HG03103 (cell line): ENCODE data around the gene MYO1D.
"Not testable (repeated sequence)": the region's sequence is repeated elsewhere in the genome, so short reads cannot be mapped to it uniquely, and the experiment has no call there.

Experiments
- ATAC-seq: cut with Tn5 transposase; IDR thresholded peaks from one replicate; pipeline ENCODE4 v1.9.1; 2021; ENCODE audit warnings: low read depth; ENCODE audit not compliant: unreplicated experiment

Gene MYO1D

DNA sequence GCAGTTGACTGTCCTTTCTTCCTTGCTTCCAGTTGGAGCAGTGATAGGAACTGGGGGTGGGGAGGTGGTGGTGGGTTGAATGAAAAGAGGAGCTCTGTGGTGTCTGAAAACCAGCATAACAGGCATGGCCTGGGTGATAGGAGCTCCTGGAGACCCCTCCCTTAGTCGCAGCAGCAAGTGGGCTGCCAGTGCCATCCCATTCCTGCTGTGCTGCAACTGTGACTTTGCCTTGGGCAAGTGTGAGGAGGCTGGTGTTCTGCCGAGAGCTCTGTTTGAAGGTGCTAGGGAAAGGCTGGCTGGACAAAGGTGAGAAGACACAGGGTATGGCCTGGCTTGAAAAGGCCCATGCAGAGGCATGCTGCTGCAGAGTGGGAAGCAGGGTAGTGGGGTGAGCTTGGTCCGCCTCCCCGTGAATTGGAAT is 392.9 kb downstream of the MYO1D start:
- ATAC-seq: no peak

- ATAC-seq: no peak
Measured at GRCh38 chr17:32483451-32484019, 393.4 kb downstream of the MYO1D start.

DNA sequence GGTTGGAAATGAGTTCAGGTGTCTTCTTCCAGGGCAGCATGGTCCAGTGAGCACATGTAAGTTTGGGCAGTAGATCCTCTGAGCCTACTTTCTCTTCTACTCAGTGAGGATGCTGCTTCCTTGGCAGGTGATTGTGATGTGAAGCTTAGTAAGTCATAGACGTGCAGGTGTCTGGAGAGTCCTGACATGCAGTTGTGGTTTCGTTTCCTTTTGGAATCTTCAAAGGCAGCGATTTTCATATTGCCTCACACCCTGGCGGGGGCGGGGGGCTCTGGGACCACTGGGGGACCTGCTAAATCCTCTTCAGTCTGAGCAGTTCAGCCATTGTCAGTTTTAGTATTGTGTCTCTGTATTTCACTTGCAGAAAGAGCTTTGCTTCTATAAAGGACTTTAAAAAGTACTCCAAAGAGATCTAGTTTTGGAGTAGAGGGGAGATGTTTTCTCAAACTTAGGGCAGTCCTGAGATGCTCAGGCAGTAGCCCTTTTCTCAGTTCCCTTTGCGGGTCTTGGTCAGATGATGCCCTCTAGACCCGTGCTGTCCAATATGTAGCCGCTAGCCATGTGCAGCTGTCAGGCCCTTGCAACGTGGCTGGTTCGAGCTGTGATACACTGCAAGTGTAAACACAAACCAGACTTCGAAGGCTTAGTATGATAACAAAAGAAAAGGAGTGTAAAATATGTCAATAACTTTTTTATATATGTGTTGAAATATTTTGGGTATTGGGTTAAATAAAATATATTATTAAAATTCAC is 394.2 kb downstream of the MYO1D start:
- ATAC-seq: no peak

DNA sequence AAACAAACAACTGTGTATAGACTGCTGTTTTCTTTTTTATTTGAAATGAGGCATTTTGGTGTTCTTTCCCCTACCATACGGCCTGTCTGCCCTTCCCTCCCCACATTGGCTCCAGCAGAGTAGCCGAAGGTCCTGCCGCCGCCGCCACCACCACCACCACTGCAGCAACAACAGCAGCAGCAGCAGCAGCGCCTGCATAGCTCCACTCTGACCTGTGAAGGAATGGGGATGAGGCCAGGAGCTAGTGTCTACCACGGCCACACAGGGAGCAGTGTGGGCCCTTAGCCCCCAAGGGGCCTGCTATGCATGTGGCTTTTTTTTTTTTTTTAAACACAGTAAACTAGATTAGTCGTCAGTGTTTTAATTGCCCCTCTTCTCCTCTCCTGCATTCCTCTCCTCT is 395.7 kb downstream of the MYO1D start:
- no peak for ATAC-seq

GRCh38 chr17:32479074-32479617 is 397.8 kb downstream of the MYO1D start:
- ATAC-seq: no peak

DNA sequence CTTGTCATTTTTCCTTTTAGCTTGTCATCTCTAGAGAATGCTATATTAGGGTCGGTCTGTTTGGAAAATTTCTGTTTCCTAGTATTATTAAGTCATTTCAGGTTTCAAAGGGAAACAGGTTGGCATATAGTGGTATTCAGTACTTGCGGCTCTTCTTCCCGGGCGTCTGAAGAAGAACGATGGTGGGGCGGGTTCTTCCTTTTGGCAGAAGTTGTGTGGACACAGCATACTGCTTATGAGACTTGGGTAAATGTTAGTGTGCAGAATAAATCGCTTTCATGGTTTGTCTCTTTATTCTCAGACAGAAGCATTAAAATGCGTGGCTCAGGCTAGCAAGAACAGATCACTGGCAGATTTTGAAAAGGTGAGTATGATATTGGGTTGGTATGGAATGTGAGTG is 399.7 kb downstream of the MYO1D start:
- no peak for ATAC-seq

GRCh38 chr17:32475258-32475657 is 401.7 kb downstream of the MYO1D start:
- ATAC-seq: no peak

DNA sequence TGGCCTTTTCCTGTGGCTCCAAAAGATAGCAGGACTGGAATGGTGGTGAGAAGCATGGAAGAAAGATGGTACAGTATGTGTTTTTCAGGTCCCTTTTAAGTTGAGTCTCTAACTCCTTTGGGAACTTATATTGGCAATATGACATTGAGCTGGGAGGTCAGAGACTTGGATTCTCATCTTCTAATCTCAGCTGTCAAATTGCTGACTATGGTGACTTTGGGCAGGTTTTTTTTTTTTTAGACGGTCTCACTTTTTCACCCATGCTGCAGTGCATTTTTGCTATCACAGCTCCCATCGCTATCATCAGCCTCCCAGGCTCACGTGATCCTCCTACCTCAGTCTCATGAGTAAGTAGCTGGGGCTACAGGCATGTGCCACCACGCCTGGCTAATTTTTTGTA is 405.3 kb downstream of the MYO1D start:
- no peak for ATAC-seq

GRCh38 chr17:32470405-32471167 is 406.3 kb downstream of the MYO1D start:
- no peak for ATAC-seq

DNA sequence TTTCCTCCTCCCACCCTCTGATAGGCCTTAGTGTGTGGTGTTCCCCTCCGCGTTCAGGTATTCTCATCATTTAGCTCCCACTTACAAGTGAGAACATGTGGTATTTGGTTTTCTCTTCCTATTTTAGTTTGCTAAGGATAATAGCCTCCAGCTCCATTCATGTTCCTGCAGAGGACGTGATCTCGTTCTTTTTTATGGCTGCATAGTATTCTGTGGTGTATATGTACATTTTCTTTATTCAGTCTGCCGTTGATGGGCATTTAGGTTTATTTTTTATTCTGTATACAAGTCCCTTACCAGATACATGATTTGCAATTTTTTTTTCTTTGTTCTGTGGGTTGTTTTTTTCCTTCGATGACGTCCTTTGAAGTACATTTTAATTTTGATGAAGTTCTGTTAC is 409.0 kb downstream of the MYO1D start:
- ATAC-seq: no peak

DNA sequence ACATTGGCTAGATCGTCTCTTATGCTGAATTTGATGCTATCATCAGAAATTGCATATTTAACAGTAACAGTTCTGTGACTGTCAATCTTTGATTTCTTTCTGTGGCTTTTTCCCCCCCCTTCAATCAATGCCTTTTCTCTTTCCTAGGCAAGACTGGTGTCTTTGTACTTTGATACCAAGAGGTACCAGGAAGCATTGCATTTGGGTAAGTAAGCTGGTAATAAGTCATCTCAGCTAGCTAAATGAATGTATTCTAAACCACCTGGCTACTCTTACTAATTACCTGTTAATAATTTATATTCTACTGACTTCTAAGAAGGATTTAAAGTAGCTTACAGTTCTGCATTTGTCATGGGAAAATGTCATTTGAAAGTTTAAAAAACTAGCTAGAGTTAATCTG is 412.6 kb downstream of the MYO1D start:
- no peak for ATAC-seq

DNA sequence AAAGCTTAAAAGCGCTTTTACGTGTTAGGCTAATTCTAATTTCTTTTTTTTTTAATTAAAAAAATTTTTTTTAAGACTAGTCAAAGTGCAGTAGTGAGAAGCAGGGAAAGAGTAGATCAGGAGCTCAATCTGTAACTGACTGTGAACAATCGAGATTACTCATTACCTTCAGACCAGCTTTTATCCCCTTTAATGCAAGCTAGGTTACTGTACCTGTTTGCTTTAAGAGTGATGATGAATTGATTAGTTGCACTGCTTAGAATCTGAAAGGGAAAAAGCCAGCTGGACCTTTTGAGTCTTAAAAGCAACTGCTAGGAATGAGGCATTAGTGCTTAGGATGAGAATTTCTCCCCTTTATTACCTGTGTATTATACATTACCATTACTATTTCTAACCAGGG is 413.6 kb downstream of the MYO1D start:
- no peak for ATAC-seq

GRCh38 chr17:32461853-32462617 is 414.9 kb downstream of the MYO1D start:
- no peak for ATAC-seq

GRCh38 chr17:32461498-32461852 is 415.4 kb downstream of the MYO1D start:
- ATAC-seq: no peak

GRCh38 chr17:32460054-32460453 is 416.9 kb downstream of the MYO1D start:
- ATAC-seq: no peak

DNA sequence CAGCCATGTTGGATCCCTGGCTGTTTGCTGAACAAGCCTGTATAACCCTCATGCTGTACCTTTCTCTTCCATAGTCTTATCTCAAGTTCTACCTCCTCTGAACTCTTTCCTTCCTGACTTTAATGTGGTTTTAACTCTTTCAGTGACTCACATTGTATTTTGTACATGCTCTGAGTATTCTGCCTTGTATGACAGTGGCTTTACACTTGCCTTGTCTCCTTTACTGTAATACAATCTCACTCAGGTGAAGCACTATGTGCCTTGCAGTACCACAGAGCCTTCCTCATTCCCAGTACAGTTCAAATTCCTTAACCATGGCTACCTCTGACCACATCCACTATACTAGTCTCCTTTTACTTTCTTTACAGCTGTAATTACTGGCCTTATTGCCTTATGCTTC is 418.6 kb downstream of the MYO1D start:
- ATAC-seq: no peak

GRCh38 chr17:32453370-32453769 is 423.6 kb downstream of the MYO1D start:
- ATAC-seq: no peak

- no peak for ATAC-seq
Measured at GRCh38 chr17:32452281-32452680, 424.6 kb downstream of the MYO1D start.

DNA sequence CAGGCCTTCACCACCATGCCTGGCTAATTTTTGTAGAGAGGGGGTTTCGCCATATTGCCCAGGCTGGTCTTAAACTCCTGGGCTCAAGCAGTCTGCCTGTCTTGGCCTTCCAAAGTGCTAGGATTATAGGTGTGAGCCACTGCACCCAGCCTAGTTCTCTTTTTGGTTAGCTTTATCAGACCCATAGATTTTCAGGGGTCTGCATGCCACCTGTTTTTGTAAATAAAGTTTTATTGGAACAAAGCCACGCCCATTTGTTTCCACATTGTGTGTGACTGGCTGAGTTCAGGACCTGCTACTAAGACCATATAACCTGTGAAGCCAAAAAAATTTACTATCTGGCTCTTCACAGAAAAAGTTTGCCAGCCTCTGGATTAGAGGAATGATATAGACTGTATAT is 425.0 kb downstream of the MYO1D start:
- ATAC-seq: no peak

DNA sequence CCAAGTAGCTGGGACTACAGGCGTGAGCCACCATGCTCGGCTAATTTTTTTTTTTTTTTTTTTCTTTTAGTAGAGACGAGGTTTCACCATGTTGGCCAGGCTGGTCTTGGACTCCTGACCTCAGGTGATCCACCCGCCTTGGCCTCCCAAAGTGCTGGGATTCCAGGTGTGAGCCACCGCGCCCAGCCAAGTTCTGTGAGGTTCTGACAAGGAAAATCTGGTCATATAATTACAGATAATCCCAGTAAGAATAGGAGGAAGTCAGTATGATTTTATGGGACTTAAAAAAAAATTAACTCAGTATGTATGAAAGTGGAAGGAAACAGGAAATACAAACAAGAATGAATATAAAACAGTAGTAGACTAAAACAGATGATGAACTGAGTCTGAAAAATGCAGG is 426.5 kb downstream of the MYO1D start:
- ATAC-seq: not testable (repeated sequence)

GRCh38 chr17:32449963-32450362 is 427.0 kb downstream of the MYO1D start:
- no peak for ATAC-seq
